ENCODE results near the gene BACE1. TPM values are rescaled to one million over a fixed set of nuclear protein-coding genes. Genes with fewer than 3 reads are reported as not detected.
A peak's percentile ranks its signal among the peaks of the same experiment; 100 is the strongest.

Gene BACE1
- total RNA-seq, 1 donor from 2014 or later: 78.2 TPM

DNA sequence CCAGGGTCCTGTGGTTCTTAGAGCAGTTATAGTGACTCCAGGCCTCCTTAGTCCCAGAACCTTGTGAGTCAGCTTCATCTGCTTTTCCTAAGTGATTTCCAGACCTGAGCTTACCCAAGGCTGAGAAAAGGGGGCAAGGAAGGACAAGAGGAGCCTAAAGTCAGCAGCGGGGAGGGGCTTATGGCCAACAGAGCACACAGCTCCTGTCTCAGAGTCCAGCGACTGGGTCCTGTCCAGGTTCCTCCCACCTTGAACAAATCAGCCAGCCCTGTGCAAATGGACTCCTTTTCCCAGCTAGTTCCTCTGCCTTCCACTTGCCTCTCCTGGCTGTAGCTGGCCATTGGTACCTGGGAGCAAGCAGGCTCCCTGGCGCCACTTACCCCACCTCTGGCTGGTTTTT, 10.9 kb downstream of the BACE1 start:
- no peak for DNase-seq (ENCODE audit: low spot score, unreplicated experiment)
- H3K4me3 Mint-ChIP-seq (ENCODE audit: low read depth): no peak overlapping the region
- H3K36me3 Mint-ChIP-seq (ENCODE audit: insufficient read depth): no peaks in the 10 kb centered on the region
- no peaks in the 10 kb centered on the region for H3K27me3 Mint-ChIP-seq
- TF ChIP-seq, protein P1, sequence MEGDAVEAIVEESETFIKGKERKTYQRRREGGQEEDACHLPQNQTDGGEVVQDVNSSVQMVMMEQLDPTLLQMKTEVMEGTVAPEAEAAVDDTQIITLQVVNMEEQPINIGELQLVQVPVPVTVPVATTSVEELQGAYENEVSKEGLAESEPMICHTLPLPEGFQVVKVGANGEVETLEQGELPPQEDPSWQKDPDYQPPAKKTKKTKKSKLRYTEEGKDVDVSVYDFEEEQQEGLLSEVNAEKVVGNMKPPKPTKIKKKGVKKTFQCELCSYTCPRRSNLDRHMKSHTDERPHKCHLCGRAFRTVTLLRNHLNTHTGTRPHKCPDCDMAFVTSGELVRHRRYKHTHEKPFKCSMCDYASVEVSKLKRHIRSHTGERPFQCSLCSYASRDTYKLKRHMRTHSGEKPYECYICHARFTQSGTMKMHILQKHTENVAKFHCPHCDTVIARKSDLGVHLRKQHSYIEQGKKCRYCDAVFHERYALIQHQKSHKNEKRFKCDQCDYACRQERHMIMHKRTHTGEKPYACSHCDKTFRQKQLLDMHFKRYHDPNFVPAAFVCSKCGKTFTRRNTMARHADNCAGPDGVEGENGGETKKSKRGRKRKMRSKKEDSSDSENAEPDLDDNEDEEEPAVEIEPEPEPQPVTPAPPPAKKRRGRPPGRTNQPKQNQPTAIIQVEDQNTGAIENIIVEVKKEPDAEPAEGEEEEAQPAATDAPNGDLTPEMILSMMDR (IDR thresholded peaks at IDR 0.05; ENCODE audit: unreplicated experiment): no peak
- H3K4me1 Mint-ChIP-seq (ENCODE audit: low read depth): peaks cover 46% of the 10 kb centered on the region
- H3K27ac Mint-ChIP-seq: no peak overlapping the region
- H3K9me3 Mint-ChIP-seq (ENCODE audit: low read depth): no peaks in the 10 kb centered on the region

DNA sequence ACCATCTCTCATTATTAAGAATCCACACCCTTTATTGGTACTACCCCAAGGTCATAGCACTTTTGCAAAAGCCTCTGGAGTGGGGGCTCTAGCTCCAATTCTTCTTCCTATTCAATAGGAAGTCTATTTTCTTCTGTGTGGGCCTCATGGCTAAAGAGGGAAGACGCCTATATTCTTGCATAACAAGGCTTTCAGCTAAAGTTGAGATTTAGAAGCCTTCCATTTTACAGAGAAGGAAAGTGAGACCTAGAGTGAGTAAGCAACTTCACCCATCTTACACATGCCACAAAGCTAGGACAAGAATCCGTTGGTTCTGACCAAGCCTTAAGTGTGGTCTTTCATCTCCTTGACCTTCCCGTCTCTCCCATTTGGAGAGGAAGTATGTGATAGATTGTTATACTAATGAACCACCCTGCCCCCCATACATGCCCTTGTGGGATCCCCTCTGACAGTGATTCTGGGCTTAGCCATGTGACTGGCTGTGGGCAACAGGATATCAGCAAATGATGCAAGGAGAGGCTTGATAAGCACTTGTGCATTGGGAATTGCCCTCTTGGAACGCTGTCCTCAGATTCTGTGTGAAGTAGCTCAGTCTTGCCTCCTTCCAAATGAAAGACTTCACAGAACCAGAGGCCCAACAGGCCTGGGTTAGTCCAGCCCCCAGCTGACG, 12.3 kb downstream of the BACE1 start:
- DNase-seq (ENCODE audit: low spot score, unreplicated experiment): no peak
- H3K9me3 Mint-ChIP-seq (ENCODE audit: low read depth): no peaks in the 10 kb centered on the region
- peak overlapping the region; percentile 32 for H3K4me3 Mint-ChIP-seq (ENCODE audit: low read depth)
- TF ChIP-seq, protein P1 (IDR thresholded peaks at IDR 0.05; ENCODE audit: unreplicated experiment): no peak
- H3K4me1 Mint-ChIP-seq (ENCODE audit: low read depth): peaks cover 59% of the 10 kb centered on the region
- no peaks in the 10 kb centered on the region for H3K27me3 Mint-ChIP-seq
- H3K27ac Mint-ChIP-seq: peak overlapping the region; percentile 90
- no peaks in the 10 kb centered on the region for H3K36me3 Mint-ChIP-seq (ENCODE audit: insufficient read depth)

DNA sequence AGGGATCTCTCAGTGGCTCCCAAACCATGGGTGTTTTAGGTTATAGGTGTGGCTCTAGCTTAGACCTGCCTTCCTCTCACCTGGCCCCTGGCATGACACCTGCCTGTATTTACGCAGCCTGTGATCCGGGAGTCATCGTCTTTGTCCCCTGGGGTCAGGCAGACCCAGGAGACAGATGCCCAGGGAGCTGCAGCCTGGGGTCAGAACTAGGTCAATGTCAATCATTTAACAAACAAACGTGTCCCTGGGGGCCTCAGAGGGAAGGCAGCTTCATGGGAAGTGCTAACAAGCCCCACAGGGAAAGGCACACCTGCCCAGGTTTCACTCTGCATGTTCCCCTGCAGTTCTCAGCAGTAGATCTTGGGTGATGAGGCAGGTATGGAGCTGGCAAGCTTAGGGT, 13.0 kb downstream of the BACE1 start:
- no peak for DNase-seq (ENCODE audit: low spot score, unreplicated experiment)
- peak overlapping the region; percentile 32 for H3K4me3 Mint-ChIP-seq (ENCODE audit: low read depth)
- peaks cover 62% of the 10 kb centered on the region for H3K4me1 Mint-ChIP-seq (ENCODE audit: low read depth)
- H3K27me3 Mint-ChIP-seq: no peaks in the 10 kb centered on the region
- peak overlapping the region; percentile 90 for H3K27ac Mint-ChIP-seq
- H3K36me3 Mint-ChIP-seq (ENCODE audit: insufficient read depth): no peaks in the 10 kb centered on the region
- TF ChIP-seq, protein P1 (IDR thresholded peaks at IDR 0.05; ENCODE audit: unreplicated experiment): no peak
- H3K9me3 Mint-ChIP-seq (ENCODE audit: low read depth): no peaks in the 10 kb centered on the region

DNA sequence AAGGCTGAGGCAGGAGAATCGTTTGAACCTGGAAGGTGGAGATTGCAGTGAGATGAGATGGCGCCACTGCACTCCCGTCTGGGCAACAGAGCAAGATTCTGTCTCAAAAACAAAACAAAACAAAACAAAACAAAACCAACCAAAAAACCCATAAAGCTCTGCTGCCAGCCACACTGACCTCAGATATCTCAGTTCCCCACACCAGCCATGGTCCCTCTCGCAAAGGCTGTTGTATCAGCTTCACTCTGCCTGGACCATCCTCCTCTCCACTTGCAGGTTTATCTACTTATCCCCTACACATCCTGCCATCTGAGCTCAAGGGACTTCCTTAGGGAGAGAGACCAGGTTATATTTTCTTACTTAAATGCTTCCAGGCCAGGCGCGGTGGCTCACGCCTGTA, 13.8 kb downstream of the BACE1 start:
- H3K4me3 Mint-ChIP-seq (ENCODE audit: low read depth): no peak overlapping the region

DNA sequence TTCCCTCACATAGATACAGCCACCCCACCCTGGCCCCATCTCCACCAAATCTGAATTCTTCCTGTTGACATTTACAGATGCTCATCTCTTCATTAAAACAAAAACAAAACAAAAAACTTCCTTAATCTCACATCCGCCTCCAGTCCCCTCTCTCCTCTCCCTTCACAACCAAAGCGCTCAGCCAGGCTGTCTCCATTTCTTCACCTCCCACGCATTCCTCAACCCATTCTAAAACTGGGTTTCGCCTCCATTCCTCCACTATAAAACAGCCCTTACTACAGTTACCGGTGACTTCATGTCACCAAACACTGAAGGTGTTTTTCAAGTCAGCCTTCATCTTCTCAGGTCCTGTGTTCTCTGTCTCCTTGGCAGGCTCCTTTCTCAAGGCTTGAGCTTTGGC, 15.3 kb downstream of the BACE1 start:
- peaks cover 70% of the 10 kb centered on the region for H3K4me1 Mint-ChIP-seq (ENCODE audit: low read depth)
- H3K36me3 Mint-ChIP-seq (ENCODE audit: insufficient read depth): no peaks in the 10 kb centered on the region
- DNase-seq (ENCODE audit: low spot score, unreplicated experiment): no peak
- peak overlapping the region; percentile 61 for H3K4me3 Mint-ChIP-seq (ENCODE audit: low read depth)
- peak overlapping the region; percentile 94 for H3K27ac Mint-ChIP-seq
- TF ChIP-seq, protein P1 (IDR thresholded peaks at IDR 0.05; ENCODE audit: unreplicated experiment): no peak
- H3K27me3 Mint-ChIP-seq: no peaks in the 10 kb centered on the region
- no peaks in the 10 kb centered on the region for H3K9me3 Mint-ChIP-seq (ENCODE audit: low read depth)

More for the DNA sequence above, 13.8 kb downstream of the BACE1 start:
- no peaks in the 10 kb centered on the region for H3K36me3 Mint-ChIP-seq (ENCODE audit: insufficient read depth)
- H3K27me3 Mint-ChIP-seq: no peaks in the 10 kb centered on the region
- DNase-seq (ENCODE audit: low spot score, unreplicated experiment): no peak
- no peaks in the 10 kb centered on the region for H3K9me3 Mint-ChIP-seq (ENCODE audit: low read depth)
- H3K4me1 Mint-ChIP-seq (ENCODE audit: low read depth): peaks cover 63% of the 10 kb centered on the region
- TF ChIP-seq, protein P1 (IDR thresholded peaks at IDR 0.05; ENCODE audit: unreplicated experiment): no peak
- H3K27ac Mint-ChIP-seq: peak overlapping the region; percentile 84

All from progenitor cell of endocrine pancreas (in vitro differentiated cells).